Measurements from ENCODE around the gene AJM1. TPM values are rescaled to one million over a fixed set of nuclear protein-coding genes. Genes with fewer than 3 reads are reported as not detected.
A peak's percentile ranks its signal among the peaks of the same experiment; 100 is the strongest.
"Not testable (repeated sequence)": the region's sequence is repeated elsewhere in the genome, so short reads cannot be mapped to it uniquely, and the experiment has no call there.

The AJM1 gene
- total RNA-seq, 1 donor from 2014 or later: 0.51 TPM

GRCh38 chr9:136854113-136854841 is 12.0 kb downstream of the AJM1 start:
- DNase-seq (ENCODE audit: low read depth in 2 of 2): no peak

- no peak for DNase-seq (ENCODE audit: low read depth in 2 of 2)
Observed at GRCh38 chr9:136854842-136855460, 12.7 kb downstream of the AJM1 start.

GRCh38 chr9:136855461-136856078 is 13.3 kb downstream of the AJM1 start:
- no peak for DNase-seq (ENCODE audit: low read depth in 2 of 2)

DNA sequence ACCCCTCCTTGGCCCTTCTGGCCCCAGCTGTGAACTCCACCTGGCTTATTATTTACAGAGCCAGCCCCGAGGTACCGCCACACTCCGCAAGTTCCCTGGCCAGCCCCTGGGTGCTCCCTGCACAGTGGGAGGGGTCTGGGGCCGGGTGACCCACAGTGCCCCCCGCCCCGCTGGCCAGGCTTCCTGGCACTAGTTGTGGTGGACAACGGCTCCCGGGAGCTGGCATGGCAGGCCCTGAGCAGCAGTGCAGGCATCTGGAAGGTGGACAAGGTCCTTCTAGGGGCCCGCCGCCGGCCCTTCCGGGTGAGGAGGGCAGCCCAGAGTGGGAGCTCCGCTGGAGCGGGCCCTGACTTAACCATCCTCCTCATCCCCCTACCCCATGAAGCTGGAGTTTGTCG is 13.8 kb downstream of the AJM1 start:
- no peak for DNase-seq (ENCODE audit: low read depth in 2 of 2)

GRCh38 chr9:136856541-136857141 is 14.4 kb downstream of the AJM1 start:
- no peak for DNase-seq (ENCODE audit: low read depth in 2 of 2)

DNA sequence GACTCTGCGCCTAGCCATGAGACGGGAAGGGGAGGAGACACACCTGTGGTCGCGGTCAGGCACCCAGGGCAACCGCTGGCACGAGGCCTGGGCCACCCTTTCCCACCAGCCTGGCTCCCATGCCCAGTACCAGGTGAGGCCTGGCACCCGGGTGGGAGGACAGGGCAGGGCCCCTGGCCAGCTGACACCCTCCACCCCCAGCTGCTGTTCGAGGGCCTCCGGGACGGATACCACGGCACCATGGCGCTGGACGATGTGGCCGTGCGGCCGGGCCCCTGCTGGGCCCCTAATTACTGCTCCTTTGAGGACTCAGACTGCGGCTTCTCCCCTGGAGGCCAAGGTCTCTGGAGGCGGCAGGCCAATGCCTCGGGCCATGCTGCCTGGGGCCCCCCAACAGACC is 14.9 kb downstream of the AJM1 start:
- DNase-seq (ENCODE audit: low read depth in 2 of 2): no peak

GRCh38 chr9:136857581-136858412 is 15.5 kb downstream of the AJM1 start:
- DNase-seq (ENCODE audit: low read depth in 2 of 2): no peak

- DNase-seq (ENCODE audit: low read depth in 2 of 2): no peak
Observed at GRCh38 chr9:136858452-136858843, 16.2 kb downstream of the AJM1 start.

GRCh38 chr9:136858844-136859757 is 16.8 kb downstream of the AJM1 start:
- no peak for DNase-seq (ENCODE audit: low read depth in 2 of 2)

GRCh38 chr9:136860529-136860928 is 18.3 kb downstream of the AJM1 start:
- no peak for DNase-seq (ENCODE audit: low read depth in 2 of 2)

DNA sequence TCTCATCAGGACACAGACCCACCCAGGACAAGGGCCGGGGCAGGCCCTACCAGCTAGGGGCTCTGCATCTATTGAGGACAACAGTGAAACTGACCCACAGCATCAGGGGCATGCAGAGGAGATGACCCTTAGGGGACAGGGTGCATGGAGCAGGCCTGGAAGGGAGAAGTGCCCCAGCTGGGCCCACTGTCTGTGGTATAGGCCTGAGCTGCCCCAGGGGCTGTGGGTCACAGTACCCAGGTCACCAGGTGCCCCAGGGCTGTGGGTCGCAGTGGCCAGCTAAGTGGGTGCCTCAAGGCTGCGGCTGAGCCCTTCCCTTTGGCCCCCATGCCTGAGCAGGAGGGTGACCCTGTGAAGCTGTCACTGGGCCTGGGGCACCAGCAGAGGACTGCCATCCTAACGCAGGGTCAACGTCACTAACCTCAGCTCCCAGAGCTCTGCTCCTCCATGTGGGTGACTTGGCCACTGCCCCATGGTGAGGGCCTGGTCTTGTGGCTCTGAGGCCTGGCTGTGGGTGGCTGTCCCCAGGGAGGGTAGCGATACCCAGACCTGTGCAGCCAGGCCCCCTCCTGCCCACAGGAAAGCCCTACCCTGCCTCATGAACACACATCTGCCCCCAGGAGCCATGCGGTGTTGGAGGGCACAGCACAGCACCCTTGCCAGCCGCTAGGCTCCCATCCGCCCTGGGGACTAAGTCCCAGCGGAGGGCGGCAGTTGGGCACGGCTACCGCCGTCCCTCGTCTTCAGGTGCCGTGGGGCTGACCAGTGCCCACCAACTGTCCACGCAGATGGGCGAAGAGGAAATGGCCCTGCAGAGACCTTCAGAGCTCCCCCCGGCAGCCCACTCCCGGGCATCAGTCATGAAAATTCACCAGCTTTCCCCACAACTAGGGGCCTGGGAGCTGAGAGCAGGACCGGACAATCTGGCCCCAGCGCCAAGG is 18.9 kb downstream of the AJM1 start:
- DNase-seq (ENCODE audit: low read depth in 2 of 2): no peak

DNA sequence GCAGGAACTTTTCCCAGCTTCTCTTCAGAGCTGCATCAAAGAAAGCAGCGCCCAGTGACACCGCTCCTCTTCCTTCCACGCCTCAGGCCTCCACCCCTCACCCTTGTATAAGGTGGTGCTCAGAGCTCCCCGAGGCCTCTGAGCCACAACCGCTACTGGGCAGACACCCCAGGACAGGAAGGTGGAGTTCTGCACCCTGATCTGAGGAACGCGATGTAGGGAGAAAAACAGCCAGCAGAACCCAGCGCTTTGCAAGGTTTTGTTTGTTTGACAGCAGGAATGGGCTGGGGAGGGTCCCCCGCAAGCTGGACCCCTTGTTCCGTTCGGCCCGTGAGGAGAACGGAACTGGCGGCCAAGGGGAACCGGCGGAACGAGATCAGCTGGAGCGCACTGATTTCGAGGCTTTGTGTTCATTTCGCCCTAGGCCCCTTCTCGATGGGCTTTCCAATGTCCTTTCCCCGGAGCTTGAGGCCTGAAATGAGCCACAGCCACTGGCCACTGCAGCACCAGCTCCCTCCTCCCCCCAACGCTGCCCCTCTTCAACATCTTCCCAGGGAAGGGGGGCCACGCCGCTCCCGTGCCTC is 19.7 kb downstream of the AJM1 start:
- DNase-seq (ENCODE audit: low read depth in 2 of 2): no peak

- DNase-seq (ENCODE audit: low read depth in 2 of 2): no peak
Observed at GRCh38 chr9:136862849-136863622, 20.8 kb downstream of the AJM1 start.

DNA sequence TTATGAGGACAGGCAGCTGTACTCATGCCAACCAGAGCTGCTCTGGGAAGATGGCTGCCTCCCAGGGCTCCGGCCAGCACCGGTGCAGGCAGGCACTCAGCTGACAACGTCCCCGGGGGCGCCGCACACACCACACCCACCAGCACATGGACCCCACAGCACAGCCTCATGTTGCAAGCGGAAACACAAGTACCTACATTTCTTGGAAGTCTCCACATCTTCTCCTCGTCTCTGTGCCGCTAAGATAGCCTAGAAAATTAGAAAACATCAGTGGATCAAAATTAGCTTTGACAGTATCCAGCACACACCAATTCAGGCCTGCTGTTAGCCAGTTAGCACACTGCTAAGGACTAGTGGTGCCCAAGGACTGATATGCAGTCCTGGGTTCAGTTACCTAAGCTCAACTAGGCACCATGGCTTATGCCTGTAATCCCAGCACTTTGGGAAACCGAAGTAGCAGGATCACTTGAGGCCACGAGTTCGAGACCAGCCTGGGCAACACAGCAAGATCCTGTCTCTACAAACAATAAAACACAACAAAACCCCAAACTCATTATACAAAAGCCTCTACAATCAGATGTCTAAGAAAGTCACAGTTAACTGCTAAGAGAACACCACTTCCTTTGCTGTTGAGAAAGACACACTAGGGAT is 21.5 kb downstream of the AJM1 start:
- DNase-seq (ENCODE audit: low read depth in 2 of 2): no peak

- no peak for DNase-seq (ENCODE audit: low read depth in 2 of 2)
Observed at GRCh38 chr9:136865041-136865767, 22.9 kb downstream of the AJM1 start.

- DNase-seq (ENCODE audit: low read depth in 2 of 2): peak in 1 of 2 donors; percentile 32
Observed at GRCh38 chr9:136865768-136866103, 23.5 kb downstream of the AJM1 start.

DNA sequence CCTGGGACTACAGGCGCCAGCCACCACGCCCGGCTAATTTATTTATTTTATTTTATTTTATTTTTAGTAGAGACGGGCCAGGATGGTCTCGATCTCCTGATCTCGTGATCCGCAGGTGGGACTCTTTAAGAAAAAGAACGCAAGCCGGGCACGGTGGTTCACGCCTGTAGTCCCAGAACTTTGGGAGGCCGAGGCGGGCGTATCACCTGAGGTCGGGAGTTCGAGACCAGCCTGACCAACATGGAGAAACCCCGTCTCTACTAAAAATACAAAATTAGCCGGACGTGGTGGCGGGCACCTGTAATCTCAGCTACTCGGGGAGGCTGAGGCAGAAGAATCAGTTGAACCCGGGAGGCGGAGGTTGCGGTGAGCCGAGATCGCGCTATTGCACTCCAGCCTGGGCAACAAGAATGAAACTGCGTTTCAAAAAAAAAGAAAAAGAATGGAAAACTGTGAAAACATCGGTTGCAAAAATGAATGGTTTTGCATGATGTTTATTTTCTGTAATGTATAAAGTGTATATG is 24.7 kb downstream of the AJM1 start:
- not testable (repeated sequence) for DNase-seq (ENCODE audit: low read depth in 2 of 2)
